GM12873 (cell line): ENCODE data around the gene FGF14.

Source experiments
- TF ChIP-seq, protein P1 (sequence below): IDR thresholded peaks from 2 replicates; pipeline ENCODE4 v1.5.1; 2012; ENCODE audit warnings: low read depth, mild to moderate bottlenecking, moderate library complexity, low read length, control low read depth; ENCODE audit not compliant: insufficient read depth; ENCODE audit errors: missing control alignments

The FGF14 gene

GRCh38 chr13:101917475-101917810, 484.4 kb downstream of the FGF14 start:
- TF ChIP-seq, protein P1, sequence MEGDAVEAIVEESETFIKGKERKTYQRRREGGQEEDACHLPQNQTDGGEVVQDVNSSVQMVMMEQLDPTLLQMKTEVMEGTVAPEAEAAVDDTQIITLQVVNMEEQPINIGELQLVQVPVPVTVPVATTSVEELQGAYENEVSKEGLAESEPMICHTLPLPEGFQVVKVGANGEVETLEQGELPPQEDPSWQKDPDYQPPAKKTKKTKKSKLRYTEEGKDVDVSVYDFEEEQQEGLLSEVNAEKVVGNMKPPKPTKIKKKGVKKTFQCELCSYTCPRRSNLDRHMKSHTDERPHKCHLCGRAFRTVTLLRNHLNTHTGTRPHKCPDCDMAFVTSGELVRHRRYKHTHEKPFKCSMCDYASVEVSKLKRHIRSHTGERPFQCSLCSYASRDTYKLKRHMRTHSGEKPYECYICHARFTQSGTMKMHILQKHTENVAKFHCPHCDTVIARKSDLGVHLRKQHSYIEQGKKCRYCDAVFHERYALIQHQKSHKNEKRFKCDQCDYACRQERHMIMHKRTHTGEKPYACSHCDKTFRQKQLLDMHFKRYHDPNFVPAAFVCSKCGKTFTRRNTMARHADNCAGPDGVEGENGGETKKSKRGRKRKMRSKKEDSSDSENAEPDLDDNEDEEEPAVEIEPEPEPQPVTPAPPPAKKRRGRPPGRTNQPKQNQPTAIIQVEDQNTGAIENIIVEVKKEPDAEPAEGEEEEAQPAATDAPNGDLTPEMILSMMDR, result no peak

GRCh38 chr13:101916775-101917474, 484.9 kb downstream of the FGF14 start:
- TF ChIP-seq, protein P1, result no peak

DNA sequence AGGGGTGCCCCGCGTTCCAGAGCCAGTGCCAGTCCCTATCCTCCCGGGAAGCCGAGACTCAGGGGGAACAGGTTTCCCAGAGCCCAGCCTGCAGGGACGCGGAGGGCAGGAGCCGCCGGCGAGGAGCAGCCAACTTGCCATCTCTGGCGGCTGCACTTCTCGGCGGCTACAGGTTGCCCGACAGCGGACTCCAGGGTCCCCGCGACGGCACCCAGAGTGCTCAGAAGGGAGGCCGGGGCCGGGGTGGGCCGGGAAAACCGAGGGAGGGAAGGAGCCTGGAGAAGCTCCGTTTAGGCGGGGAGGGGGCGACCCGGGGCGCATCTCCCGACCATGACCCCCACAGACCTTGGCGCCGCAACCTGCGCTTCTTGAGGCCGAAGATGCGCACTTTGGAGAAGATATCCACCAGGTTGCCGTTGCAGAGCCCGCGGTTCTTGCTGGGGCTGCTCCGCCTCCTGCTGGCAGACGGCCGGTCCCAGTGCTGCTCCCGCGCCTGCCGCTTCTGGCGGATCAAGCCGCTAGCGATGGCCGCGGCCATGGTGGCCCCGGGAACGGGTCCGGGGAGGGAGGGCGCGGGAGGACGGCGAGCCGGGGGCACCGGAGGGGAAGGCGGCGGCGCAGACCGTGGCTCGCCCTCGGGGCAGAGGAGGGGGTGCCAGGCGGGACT, 485.6 kb downstream of the FGF14 start:
- TF ChIP-seq, protein P1, result no peak

GRCh38 chr13:101915755-101916107, 486.1 kb downstream of the FGF14 start:
- TF ChIP-seq, protein P1, result no peak

GRCh38 chr13:101915331-101915730, 486.5 kb downstream of the FGF14 start:
- TF ChIP-seq, protein P1, result no peak

GRCh38 chr13:101911752-101912151, 490.1 kb downstream of the FGF14 start:
- TF ChIP-seq, protein P1, result no peak

DNA sequence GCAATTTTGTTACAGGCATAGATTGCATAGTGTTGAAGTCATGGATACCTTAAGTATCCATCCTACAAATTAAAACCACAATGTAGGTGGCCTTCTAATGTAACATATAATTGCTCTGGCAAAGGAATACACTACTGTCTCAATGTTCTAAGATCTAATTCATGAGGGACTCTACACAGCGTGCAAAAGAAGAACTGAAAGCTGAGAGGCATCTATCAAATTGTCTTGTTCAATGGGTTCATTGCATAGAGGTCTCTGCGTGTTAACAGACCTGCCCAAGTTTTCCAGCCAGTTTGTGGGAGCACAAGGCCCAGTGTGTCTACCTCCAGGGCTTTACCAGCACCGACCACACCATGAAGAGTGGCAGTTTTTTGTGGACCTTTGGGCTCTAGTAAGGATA, 498.0 kb downstream of the FGF14 start:
- TF ChIP-seq, protein P1, result no peak
